Activated CD8-positive, alpha-beta memory T cell treated with anti-CD3 and anti-CD28 coated beads for 1 hour (primary cell): Measurements from ENCODE around the gene GCK.

Source experiments
- DNase-seq, 2 donors: peaks; one replicate each; pipeline ENCODE4 v3.0.0-alpha.2; 2020; ENCODE audit warnings: low read depth in 1 of 2; ENCODE audit errors: extremely low read depth in 1 of 2

GCK gene

GRCh38 chr7:44189286-44189992 lies at the start of gene GCK:
TSS of gene GCK (minus strand) at chr7:44189439. CDS start at chr7:44188953, 486 bp downstream.
- DNase-seq: no peak

DNA sequence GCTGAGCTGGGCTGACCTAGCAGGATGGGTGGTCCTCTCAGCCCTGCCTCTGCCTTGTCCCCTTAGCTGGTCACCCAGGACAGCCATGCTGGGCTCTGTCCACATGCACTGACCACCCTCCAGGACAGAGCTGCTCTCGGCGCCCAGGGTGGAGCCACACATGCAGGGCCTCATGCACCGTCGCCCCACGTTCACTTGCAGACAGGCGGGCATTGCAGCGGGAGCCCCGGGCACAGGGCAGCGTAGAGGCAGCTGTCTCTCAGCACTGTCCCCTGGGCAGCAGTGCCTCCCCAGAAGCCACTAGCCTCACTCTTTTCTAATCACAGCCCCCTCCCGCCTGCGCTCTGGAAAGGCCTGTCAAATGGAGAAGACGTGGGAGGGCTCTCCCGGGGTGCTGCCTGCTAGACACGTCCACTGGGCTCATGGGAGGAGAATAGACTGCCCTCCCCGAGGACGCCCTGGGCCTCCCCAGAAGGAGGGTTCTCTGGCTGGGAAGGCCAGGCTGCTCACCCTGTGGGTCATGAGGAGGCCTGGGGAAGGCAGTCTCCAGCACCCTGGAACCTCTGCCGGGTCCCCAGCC lies 49.0 kb upstream of the GCK start:
- no peak for DNase-seq

DNA sequence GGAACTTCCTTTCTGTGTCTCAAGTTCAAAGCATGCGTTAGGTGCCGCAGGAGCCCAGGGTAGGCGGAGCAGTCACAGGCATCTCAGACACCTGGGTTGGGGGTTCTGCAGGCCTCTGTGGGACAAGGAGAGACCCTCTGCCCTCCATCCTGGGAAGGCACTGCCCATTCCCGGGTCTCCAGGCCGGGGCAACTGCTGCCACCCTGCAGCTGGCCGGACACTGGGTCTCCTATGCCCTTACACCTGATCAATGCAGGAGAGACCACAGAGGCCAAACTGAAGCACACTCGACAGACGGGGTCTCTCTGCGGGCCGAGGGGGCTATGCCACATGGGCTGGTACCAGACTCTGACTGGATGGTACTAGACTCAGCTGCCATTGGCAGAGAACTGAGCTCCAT lies 48.5 kb upstream of the GCK start:
- no peak for DNase-seq

GRCh38 chr7:44236333-44236728 lies 47.1 kb upstream of the GCK start:
- no peak for DNase-seq

GRCh38 chr7:44235582-44236332 lies 46.5 kb upstream of the GCK start:
- DNase-seq: no peak

DNA sequence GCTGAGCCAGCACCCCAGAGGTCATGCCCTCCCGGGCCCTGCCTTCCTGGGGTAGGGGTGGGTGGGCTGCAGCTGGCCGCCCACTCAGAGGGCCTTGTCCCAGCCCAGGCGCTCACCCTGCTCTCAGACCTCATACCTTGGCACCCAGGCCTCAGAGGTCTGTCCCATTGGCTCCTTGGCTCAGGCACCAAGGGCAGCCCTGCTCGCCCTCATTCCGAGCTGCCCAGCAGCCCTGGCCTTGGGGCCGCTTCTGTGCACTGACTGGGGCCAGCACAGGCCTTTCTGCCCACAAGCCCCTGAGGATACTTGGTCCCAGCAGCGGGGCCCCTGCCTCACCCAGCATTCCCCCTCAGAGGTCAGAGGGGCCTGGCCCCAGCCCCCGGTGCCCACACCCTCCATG lies 45.8 kb upstream of the GCK start:
- no peak for DNase-seq

DNA sequence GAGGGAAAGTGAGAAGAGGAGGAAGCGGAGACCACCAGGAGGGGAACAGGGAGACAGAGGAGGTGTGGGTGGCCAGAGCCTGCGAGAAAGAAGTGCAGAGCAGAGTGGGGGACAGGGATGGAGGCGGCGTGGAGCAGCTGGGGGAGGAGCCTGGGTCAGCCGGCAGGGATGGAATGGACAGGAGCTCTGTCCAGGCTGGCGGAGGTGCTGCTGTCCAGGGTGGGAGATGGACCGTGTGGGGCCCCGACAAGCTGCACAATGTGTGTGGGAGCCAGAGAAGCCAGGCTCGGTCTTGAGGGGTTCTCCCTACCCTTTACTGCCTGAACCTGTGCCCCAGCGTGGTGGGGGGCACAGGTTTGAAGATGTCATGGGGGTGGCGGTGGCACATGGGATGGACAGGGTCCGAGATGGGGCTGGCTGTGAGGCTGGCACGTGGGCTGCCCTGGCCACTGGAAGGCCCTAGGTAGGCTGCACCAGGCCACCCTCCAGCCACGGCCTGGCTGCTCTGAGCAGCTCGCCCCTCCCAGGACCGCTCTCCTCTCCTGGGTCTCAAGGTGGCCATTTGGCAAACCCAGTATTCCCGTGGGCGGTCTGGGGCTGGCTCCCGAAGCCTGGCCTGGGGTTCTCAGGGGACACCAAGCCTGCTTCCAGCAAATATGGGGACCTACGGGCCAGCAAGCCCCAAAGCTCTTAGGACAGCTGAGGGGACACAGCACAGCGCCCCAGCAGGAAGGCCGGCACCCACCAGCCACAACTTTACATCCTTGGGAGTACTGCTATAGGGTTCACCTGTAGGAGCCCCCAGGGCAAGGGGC lies 43.9 kb upstream of the GCK start:
- no peak for DNase-seq

DNA sequence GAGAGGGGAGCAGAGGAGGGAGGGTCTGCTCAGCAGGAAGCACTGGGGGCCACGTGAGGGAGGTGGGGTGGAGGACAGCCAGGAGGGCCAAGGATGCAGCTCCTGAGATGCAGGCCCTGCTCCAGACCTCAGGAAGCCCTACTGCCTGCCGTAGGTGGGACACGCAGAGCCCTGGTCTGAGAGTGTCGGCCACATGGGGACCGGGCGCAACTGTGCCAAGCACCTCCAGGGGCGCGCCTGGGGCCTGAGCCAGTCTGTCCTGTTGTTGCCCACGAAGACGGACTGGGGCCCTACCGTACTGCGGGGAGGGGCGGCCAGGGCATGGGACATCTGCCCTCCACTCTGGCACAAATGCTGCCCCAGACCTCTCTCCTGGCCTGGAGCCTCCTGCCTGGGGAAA lies 43.2 kb upstream of the GCK start:
- no peak for DNase-seq

GRCh38 chr7:44231088-44231487 lies 41.8 kb upstream of the GCK start:
- no peak for DNase-seq

GRCh38 chr7:44230286-44230685 lies 41.0 kb upstream of the GCK start:
- DNase-seq: no peak

DNA sequence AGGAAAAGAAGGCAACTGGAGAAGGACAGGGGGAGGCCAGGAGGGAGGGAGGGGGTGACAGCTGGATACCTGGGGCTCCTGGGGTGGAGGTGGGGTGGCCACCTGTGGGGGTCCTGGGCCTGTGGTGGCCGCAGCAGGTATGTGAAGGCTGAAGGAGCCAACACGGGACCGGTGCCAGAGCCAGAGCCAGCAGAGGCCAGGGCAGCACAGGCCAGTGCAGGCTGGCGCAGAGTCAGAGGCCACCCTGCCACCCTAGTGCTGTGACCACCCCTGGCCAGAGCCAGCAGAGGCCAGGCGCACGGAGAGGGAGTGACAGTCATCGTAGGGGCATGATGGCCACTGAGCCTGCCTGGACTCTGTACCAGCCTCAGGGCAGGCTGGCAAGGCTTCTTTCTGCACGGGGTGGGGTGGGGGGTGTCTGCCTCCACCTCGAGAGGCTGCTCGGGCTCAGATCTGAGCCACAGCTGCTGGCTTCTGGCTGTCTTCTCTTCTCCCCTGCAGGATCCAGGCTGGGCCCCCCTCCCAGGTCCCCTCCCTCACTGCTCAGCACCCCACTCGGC lies 40.4 kb upstream of the GCK start:
- DNase-seq: no peak

DNA sequence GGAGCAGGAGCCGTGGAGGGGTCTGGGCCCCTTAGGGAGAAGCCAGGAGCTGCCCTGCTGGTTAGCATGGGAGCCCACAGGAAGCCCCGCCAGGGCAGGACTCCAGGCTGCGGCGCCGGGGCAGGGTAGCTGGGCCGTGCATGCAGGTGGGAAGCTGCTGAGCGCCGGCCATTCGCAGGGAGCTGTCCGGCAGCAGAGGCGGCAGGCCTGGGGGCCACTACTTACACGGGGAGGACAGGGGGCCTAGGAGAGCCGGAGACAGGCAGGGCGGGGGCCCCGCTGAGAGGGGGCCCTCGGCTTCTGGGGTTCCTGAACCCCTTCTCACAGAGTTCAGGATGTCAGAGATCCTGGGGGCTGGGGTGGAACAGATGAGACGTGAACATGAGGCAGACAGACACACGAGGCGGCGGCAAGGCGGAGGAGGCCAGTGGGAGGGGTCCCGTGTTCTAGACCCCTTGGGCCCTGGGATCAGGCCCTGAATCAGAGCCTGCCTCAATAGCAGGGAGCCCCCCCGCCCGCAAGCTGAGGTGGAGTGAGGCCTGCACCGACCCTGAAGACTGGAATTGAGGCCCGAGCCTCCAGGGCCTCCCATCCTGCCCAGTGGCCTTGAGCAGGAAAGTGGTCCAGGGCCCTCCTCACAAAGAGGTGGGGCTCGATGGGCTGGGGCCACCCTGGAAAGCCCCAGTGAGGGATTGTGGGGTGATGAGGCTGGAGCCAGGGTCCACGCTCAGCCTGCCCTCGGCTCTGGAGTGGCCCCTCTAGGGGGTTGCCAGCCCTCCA lies 39.5 kb upstream of the GCK start:
- DNase-seq: no peak

DNA sequence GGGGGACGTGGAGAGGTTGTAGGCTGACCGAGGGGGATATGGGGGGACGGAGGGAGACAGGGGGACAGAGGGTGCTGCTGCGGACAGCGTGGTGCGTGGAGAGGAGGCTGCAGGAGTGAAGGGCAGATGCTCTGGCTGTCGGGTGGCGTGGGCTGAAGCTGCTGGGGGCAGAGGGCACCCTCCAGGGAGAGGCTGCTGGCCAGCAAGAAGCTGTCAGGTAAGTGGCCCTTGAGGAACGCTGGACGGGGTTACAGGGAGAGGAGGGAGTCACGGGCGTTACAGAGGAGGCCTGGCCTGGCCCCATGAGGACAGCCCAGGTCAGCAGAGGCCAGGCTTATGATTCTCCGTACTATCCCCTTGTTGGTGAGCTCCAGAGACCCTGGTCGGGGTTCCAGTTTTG lies 38.7 kb upstream of the GCK start:
- no peak for DNase-seq

- no peak for DNase-seq
These were observed 37.1 kb upstream of the GCK start for GRCh38 chr7:44226396-44226753.

DNA sequence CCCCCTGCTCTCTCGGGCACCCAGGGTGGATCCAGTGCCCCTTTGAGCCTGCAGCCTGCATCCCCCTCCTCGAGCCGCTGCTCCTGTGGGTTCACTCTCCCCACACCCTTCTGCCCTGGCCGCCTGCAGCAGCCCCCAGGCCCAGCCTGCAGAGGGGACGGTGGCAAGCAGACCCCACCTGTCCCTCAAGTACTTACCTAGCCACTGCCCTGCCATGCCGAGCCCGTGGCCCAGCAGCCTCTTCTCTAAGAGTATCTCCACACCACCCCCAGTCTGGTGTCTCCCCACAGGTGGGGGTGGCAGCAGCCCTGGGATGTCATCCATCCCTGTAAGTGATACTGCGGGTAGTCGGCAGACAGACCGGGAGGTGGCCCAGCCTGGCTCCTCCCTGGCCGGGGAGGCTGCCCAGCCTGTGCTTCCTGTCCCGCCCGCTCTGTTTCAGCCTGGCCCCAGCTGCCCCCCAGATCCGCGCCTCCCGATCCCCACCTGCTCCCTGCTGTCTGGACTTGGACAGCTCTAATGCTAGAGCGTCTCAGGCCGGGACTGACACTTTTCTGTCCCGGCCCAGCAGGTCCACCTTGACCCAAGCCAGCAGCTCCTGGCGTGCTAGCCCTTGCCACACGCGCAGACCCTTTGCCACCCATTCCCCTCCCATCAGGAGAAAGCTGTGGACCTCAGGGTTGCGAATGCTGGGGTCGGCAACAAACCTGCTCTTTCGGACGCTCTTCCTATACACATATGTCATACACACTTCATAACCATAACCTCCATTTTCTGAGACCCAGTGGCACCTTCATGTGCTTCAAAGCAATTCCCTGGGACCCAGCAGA lies 36.5 kb upstream of the GCK start:
- no peak for DNase-seq

DNA sequence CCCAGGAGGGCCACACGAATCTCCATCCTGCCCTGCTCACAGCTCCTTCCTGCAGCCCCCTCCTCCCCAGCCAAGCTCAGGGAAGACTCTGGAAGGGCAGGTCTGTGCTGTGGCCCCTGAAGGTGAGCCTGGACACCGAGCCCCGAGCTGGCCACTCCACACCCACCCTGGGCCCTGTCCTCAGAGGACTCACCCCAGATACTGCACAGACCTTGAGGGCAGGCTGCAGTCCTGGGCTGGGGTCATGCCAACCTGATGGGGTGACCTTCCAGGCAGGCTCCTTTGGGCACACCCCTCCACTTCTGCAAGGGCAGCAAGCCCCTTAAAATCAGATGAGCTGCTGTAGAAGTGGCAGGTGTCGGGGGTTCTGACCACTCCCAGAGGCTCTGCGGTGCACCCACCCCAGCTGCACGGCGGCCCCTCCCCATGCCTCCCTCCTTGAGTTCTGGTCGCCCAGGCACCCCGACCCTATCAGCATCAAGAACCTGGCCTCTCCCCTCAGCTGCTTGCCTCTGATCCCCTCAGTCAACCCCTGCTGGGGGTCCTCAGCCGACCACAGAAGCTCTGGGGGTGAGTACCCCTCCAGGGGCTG lies 35.8 kb upstream of the GCK start:
- no peak for DNase-seq

GRCh38 chr7:44224080-44224973 lies 35.1 kb upstream of the GCK start:
- DNase-seq: no peak
